EH (cell line): ENCODE results near the gene SCAPER.
A peak's percentile ranks its signal among the peaks of the same experiment; 100 is the strongest.

ENCODE experiments used
- DNase-seq: peaks from one replicate; pipeline ENCODE4 v3.0.0-alpha.2; 2015; ENCODE audit warnings: low read depth

SCAPER gene

GRCh38 chr15:76359152-76359551 lies 546.0 kb downstream of the SCAPER start:
- no peak for DNase-seq

- no peak for DNase-seq
These were observed 546.7 kb downstream of the SCAPER start for GRCh38 chr15:76358453-76358852.

- no peak for DNase-seq
These were observed 550.2 kb downstream of the SCAPER start for GRCh38 chr15:76354823-76355440.

GRCh38 chr15:76353903-76354302 lies 551.2 kb downstream of the SCAPER start:
- no peak for DNase-seq

GRCh38 chr15:76353023-76353577 lies 552.0 kb downstream of the SCAPER start:
- DNase-seq, result no peak

GRCh38 chr15:76349301-76350070 lies 555.7 kb downstream of the SCAPER start:
- peak; percentile 60 for DNase-seq

- peak; percentile 79 for DNase-seq
These were observed 557.6 kb downstream of the SCAPER start for GRCh38 chr15:76347482-76348055.

GRCh38 chr15:76346669-76347481 lies 558.3 kb downstream of the SCAPER start:
- DNase-seq, result peak; percentile 87

GRCh38 chr15:76345880-76346668 lies 559.1 kb downstream of the SCAPER start:
- peak; percentile 60 for DNase-seq

GRCh38 chr15:76345583-76345879 lies 559.6 kb downstream of the SCAPER start:
- DNase-seq, result no peak

GRCh38 chr15:76344893-76345582 lies 560.1 kb downstream of the SCAPER start:
- peak; percentile 13 for DNase-seq

GRCh38 chr15:76343313-76343996 lies 561.7 kb downstream of the SCAPER start:
- peak; percentile 31 for DNase-seq

- peak; percentile 20 for DNase-seq
These were observed 562.5 kb downstream of the SCAPER start for GRCh38 chr15:76342382-76343201.

- peak; percentile 19 for DNase-seq
These were observed 563.1 kb downstream of the SCAPER start for GRCh38 chr15:76342058-76342381.

- DNase-seq, result peak; percentile 23
These were observed 563.6 kb downstream of the SCAPER start for GRCh38 chr15:76341366-76342057.

GRCh38 chr15:76340803-76341365 lies 564.3 kb downstream of the SCAPER start:
- peak; percentile 58 for DNase-seq

GRCh38 chr15:76340198-76340802 lies 564.8 kb downstream of the SCAPER start:
- peak; percentile 64 for DNase-seq
